NB4 (cell line): ENCODE results near the gene CLIC5.

Experiments
- DNase-seq: peaks from one replicate; pipeline ENCODE4 v3.0.0; 2010; ENCODE audit warnings: low read depth
- H3K4me3 ChIP-seq: one replicate; pipeline ENCODE4 v1.5.1; 2011; ENCODE audit warnings: mild to moderate bottlenecking, low read depth, low read length, moderate library complexity
- CTCF ChIP-seq: IDR thresholded peaks from one replicate; pipeline ENCODE4 v1.5.1; 2012; ENCODE audit warnings: low read depth, low read length
- MAX ChIP-seq: IDR thresholded peaks from 2 replicates; pipeline ENCODE4 v1.6.1; 2011; ENCODE audit warnings: low read depth, low read length
- MYC ChIP-seq: IDR thresholded peaks from 2 replicates; pipeline ENCODE4 v1.6.1; 2011; ENCODE audit warnings: low read depth, low read length
- POLR2A ChIP-seq: IDR thresholded peaks from 2 replicates; pipeline ENCODE4 v1.6.1; 2011; ENCODE audit warnings: mild to moderate bottlenecking; ENCODE audit not compliant: insufficient read length; ENCODE audit errors: extremely low read depth

CLIC5 gene

GRCh38 chr6:45838996-45839395 lies 176.7 kb downstream of the CLIC5 start:
- no peak for DNase-seq
- TF ChIP-seq CTCF: no peak
- TF ChIP-seq POLR2A: no peak
- no peak for TF ChIP-seq MYC
- TF ChIP-seq MAX: no peak
- no peak overlapping the region for H3K4me3 ChIP-seq

GRCh38 chr6:45838451-45838850 lies 177.2 kb downstream of the CLIC5 start:
- H3K4me3 ChIP-seq: no peak overlapping the region
- DNase-seq: peak; percentile 25
- TF ChIP-seq MYC (no peak), MAX (no peak), POLR2A (no peak), CTCF (no peak)

GRCh38 chr6:45837541-45838200 lies 178.0 kb downstream of the CLIC5 start:
- TF ChIP-seq MAX: no peak
- TF ChIP-seq POLR2A: no peak
- TF ChIP-seq CTCF: no peak
- TF ChIP-seq MYC: no peak
- DNase-seq: no peak
- H3K4me3 ChIP-seq: no peak overlapping the region

GRCh38 chr6:45836984-45837383 lies 178.7 kb downstream of the CLIC5 start:
- H3K4me3 ChIP-seq: no peak overlapping the region
- TF ChIP-seq POLR2A (no peak), MAX (no peak), MYC (no peak), CTCF (no peak)
- DNase-seq: no peak

- no peak overlapping the region for H3K4me3 ChIP-seq
- no peak for TF ChIP-seq POLR2A
- no peak for TF ChIP-seq MYC
- no peak for TF ChIP-seq CTCF
- TF ChIP-seq MAX: no peak
- DNase-seq: no peak
Observed at GRCh38 chr6:45836438-45836824, 179.2 kb downstream of the CLIC5 start.
